Astrocyte (in vitro differentiated cells and primary cell): ENCODE results near the gene MRGPRF. TPM values are rescaled to one million over a fixed set of nuclear protein-coding genes. Genes with fewer than 3 reads are reported as not detected.

ENCODE experiments used
- DNase-seq: peaks from one replicate; pipeline ENCODE4 v3.0.0-alpha.2; 2010; ENCODE audit warnings: low read depth
- FAIRE-seq: peaks from 2 replicates; lab custom pipeline; 2011; peaks lifted over from hg19 to GRCh38; lab: Jason Lieb, UNC
- H2AFZ ChIP-seq: 2 replicates; pipeline ENCODE4 v1.6.0; 2012; ENCODE audit warnings: low read depth, low read length, inconsistent platforms
- H3K27ac ChIP-seq: 2 replicates; pipeline ENCODE4 v1.5.1; 2011; ENCODE audit warnings: low read depth, low read length, inconsistent platforms
- H3K27me3 ChIP-seq: 2 replicates; pipeline ENCODE4 v1.6.0; 2011; ENCODE audit warnings: low read length, inconsistent platforms; ENCODE audit not compliant: insufficient read depth
- H3K36me3 ChIP-seq: 2 replicates; pipeline ENCODE4 v1.5.1; 2011; ENCODE audit warnings: low read length, inconsistent platforms; ENCODE audit not compliant: insufficient read depth
- H3K4me1 ChIP-seq: 2 replicates; pipeline ENCODE4 v1.5.1; 2011; ENCODE audit warnings: low read length, inconsistent platforms; ENCODE audit not compliant: insufficient read depth
- H3K4me2 ChIP-seq: 2 replicates; pipeline ENCODE4 v1.6.0; 2012; ENCODE audit warnings: low read length, inconsistent platforms
- H3K4me3 ChIP-seq: 2 replicates; pipeline ENCODE4 v1.5.1; 2011; ENCODE audit warnings: low read depth, mild to moderate bottlenecking, low read length, inconsistent platforms; ENCODE audit not compliant: insufficient read depth
- H3K79me2 ChIP-seq: 2 replicates; pipeline ENCODE4 v1.6.0; 2012; ENCODE audit warnings: mild to moderate bottlenecking, low read length, inconsistent platforms; ENCODE audit not compliant: insufficient read depth
- H3K9ac ChIP-seq: 2 replicates; pipeline ENCODE4 v1.6.0; 2012; ENCODE audit warnings: mild to moderate bottlenecking, low read length, inconsistent platforms
- H3K9me3 ChIP-seq: 2 replicates; pipeline ENCODE4 v1.5.1; 2012; ENCODE audit warnings: low read depth, mild to moderate bottlenecking, low read length, inconsistent platforms; ENCODE audit not compliant: insufficient read depth
- H4K20me1 ChIP-seq: 2 replicates; pipeline ENCODE4 v1.6.0; 2012; ENCODE audit warnings: low read length, inconsistent platforms; ENCODE audit not compliant: insufficient read depth
- H3K27ac Mint-ChIP-seq: one replicate; pipeline ENCODE4 v1.8.0; 2021; ENCODE audit warnings: mild to moderate bottlenecking, mixed read lengths; ENCODE audit not compliant: unreplicated experiment
- H3K27me3 Mint-ChIP-seq: one replicate; pipeline ENCODE4 v1.8.0; 2021; ENCODE audit warnings: low read depth, mixed read lengths; ENCODE audit not compliant: unreplicated experiment
- H3K36me3 Mint-ChIP-seq: one replicate; pipeline ENCODE4 v1.8.0; 2021; ENCODE audit warnings: low read depth, mixed read lengths; ENCODE audit not compliant: unreplicated experiment
- H3K4me1 Mint-ChIP-seq: one replicate; pipeline ENCODE4 v1.8.0; 2021; ENCODE audit warnings: low read depth, mixed read lengths; ENCODE audit not compliant: unreplicated experiment
- H3K4me3 Mint-ChIP-seq: one replicate; pipeline ENCODE4 v1.8.0; 2021; ENCODE audit warnings: mild to moderate bottlenecking, moderate library complexity, mixed read lengths; ENCODE audit not compliant: unreplicated experiment
- H3K9me3 Mint-ChIP-seq: one replicate; pipeline ENCODE4 v1.8.0; 2021; ENCODE audit warnings: mild to moderate bottlenecking, mixed read lengths; ENCODE audit not compliant: unreplicated experiment
- CTCF ChIP-seq: IDR thresholded peaks from 2 replicates; pipeline ENCODE4 v1.5.1; 2011; ENCODE audit warnings: low read depth, mild to moderate bottlenecking, inconsistent platforms, low read length, moderate library complexity; ENCODE audit not compliant: insufficient read depth
- EZH2 ChIP-seq: IDR thresholded peaks from 2 replicates; pipeline ENCODE4 v1.6.1; 2012; ENCODE audit warnings: mild to moderate bottlenecking, low read length, inconsistent platforms; ENCODE audit not compliant: insufficient read depth
- total RNA-seq: library from RNA; stranded (reverse); gene quantifications from 2 replicates; pipeline ENCODE4 v1.2.1, GENCODE V29; 2021

The MRGPRF gene
- total RNA-seq, 1 donor from 2014 or later, result 4.1 TPM

- H3K9ac ChIP-seq, result no peak overlapping the region
- Mint-ChIP-seq H3K9me3 (peaks cover 16% of the 10 kb centered on the region), H3K36me3 (peaks cover 2% of the 10 kb centered on the region), H3K4me1 (no peaks in the 10 kb centered on the region), H3K27ac (no peak overlapping the region), H3K27me3 (peaks cover 54% of the 10 kb centered on the region), H3K4me3 (no peak overlapping the region)
- FAIRE-seq, result no peak
- H2AFZ ChIP-seq, result no peak overlapping the region
- H4K20me1 ChIP-seq, result no peaks in the 10 kb centered on the region
- DNase-seq, result no peak
- H3K79me2 ChIP-seq, result no peaks in the 10 kb centered on the region
- H3K36me3 ChIP-seq, result no peaks in the 10 kb centered on the region
- H3K4me2 ChIP-seq, result no peak overlapping the region
- H3K27ac ChIP-seq, result no peak overlapping the region
- H3K9me3 ChIP-seq, result no peaks in the 10 kb centered on the region
- TF ChIP-seq EZH2, result no peak
- no peak for TF ChIP-seq CTCF
- peaks cover 25% of the 10 kb centered on the region for H3K27me3 ChIP-seq
- H3K4me1 ChIP-seq, result no peaks in the 10 kb centered on the region
- H3K4me3 ChIP-seq, result no peak overlapping the region
Measured at GRCh38 chr11:68969386-68969785, 43.7 kb downstream of the MRGPRF start.

GRCh38 chr11:68968306-68969250, 44.5 kb downstream of the MRGPRF start:
- FAIRE-seq, result no peak
- Histone ChIP-seq H3K4me3 (no peak overlapping the region), H3K4me1 (no peaks in the 10 kb centered on the region), H3K36me3 (no peaks in the 10 kb centered on the region), H3K4me2 (no peak overlapping the region), H3K27me3 (peaks cover 24% of the 10 kb centered on the region), H3K9ac (no peak overlapping the region), H3K79me2 (no peaks in the 10 kb centered on the region), H3K27ac (no peak overlapping the region), H3K9me3 (peaks cover 3% of the 10 kb centered on the region), H2AFZ (no peak overlapping the region), H4K20me1 (no peaks in the 10 kb centered on the region)
- H3K4me3 Mint-ChIP-seq, result no peak overlapping the region
- no peak for TF ChIP-seq EZH2
- TF ChIP-seq CTCF, result no peak
- peaks cover 2% of the 10 kb centered on the region for H3K36me3 Mint-ChIP-seq
- no peaks in the 10 kb centered on the region for H3K4me1 Mint-ChIP-seq
- peaks cover 53% of the 10 kb centered on the region for H3K27me3 Mint-ChIP-seq
- no peak overlapping the region for H3K27ac Mint-ChIP-seq
- peaks cover 22% of the 10 kb centered on the region for H3K9me3 Mint-ChIP-seq
- DNase-seq, result no peak
